Colon (tissue), 2 donors: ENCODE measurements around the gene BIRC3.

ENCODE experiments used
- FAIRE-seq: peaks from 2 replicates; lab custom pipeline; 2012; peaks lifted over from hg19 to GRCh38; lab: Jason Lieb, UNC
- donor health status: control.
- donor health status: control.

Gene BIRC3

DNA sequence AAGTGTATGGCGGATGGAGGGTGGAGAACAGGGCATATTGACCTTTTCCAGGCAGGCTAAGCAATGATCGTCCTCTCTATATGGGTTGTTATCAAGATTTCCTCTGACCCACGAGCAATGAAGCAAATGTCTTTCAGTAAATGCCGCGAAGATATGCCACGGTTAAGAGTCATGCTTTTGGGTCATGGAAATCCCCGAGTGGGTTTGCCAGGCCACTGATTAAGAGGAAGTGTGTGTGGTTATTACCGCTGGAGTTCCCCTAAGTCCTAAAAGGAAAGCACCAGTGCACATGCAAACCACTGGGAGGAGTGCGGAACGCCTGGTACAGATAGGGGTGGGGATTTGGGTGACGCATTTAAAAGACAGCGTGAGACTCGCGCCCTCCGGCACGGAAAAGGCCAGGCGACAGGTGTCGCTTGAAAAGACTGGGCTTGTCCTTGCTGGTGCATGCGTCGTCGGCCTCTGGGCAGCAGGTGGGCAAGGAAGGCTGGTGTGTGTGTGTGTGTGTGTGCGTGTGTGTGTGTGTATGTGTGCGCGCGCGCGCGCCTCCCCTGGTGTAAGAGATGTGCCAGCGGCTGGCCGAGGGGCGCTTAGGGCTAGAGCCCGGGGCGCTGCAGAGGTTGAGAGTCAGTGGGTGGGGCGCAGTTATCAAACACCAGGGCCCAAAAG, at the start of gene BIRC3:
Gene BIRC3, plus strand, starts transcription at position 386 of the 669 bp plus-strand sequence. CDS start 7,026 bp downstream, outside the sequence.
- FAIRE-seq, result peak; percentile 79

DNA sequence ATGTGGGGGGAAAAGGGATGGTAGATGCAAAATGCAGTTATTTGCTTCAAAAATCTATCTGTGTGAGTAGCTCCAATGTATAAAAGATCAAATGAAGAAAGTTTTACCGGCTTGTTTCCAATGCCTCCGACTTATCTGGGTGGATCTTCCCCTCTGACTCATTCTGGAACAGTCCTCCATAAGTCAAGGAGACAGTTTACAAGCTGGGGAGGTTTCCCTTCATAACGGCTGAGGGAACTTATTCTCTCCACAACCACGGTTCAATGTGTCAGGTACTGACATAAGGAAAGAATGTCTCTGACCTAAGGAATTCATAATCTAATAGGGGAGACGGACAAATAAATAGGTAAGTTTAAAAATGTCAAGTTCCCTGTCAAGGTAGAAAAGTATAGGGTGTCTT, 49.7 kb upstream of the BIRC3 start:
- no peak for FAIRE-seq

DNA sequence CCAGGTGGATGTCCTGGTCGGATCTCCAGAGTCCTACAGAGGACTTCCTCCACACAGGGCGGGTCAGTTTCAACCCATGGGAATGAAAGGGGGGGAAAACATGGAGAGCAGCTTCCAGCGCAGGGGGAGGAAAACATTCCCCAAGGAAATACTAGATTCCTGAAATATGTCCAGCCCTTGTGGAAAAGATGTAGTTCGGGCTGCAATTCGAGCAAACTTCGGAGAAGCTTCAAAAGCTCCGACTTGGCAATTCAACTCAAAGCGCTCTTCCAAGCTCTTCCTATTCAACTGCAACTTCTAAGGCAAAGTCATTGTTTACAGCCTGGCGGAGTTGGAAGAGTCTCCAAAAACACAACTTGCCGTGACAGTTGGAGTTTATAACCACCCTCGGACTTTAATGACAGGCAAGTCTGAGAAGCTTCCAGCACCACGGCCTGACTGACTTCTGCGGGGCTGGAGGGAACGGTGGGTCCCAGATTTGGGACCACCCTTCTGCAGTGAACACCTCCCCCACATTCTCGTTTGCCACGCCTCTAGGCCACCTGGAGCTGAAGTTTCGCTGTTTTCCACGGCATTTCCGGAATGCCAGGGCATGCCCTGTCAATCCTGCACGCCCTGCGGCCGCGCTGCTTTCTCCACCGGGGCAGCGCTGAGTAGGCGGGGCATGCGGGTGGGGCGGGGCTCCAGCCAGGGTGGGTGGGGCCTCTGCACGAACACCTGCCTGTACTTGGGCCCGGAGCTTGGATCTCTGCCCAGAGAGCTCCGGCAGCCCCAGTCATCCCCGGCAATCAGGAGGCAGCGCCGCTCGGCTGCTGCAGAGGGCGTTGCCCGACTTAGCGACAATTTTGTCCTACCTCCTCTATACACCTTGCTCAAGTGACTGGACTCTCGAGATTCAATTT, 49.0 kb upstream of the BIRC3 start:
- FAIRE-seq, result no peak

DNA sequence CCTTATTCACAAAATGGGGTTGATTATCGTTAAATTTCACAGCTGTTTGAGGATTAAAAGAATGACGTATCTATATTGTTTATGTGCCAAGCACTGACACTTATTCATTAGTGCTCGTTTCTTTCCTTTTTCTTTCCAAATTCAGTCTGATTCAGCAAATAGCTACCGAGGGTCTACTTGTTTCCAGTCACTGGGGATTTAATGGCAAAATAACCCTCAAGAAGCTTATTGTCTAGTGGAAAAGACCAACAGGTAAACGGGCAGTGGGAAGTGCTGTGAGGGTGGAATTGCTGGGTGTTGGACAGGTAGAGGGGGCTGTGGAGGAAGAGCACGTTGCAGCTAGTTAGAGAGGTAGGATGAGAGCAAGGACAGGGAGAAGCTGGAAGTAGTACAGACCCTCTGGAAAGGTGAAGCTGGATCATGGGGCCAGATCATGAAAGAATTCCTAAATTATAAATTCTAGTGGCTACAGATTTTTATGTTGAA, 48.3 kb upstream of the BIRC3 start:
- FAIRE-seq, result no peak

DNA sequence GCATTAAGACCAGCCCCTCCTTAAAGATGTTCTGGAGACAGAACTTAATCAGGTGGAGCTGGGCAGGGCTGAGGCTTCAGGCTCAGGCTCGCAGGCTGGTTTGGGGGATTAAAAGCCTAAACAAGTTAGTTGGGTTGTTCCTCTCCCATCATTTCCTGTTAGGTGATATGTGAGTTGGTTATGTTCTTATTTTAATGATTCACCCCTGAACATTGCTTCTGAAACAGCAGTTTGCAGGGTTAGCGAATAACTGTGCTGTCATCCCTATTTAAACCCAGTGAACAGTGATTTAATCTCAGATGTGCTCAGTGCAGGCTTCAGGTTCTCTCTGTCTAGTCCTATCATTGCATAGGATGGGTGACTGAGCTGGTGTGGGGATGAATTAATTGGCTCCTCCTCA, 47.4 kb upstream of the BIRC3 start:
- no peak for FAIRE-seq

DNA sequence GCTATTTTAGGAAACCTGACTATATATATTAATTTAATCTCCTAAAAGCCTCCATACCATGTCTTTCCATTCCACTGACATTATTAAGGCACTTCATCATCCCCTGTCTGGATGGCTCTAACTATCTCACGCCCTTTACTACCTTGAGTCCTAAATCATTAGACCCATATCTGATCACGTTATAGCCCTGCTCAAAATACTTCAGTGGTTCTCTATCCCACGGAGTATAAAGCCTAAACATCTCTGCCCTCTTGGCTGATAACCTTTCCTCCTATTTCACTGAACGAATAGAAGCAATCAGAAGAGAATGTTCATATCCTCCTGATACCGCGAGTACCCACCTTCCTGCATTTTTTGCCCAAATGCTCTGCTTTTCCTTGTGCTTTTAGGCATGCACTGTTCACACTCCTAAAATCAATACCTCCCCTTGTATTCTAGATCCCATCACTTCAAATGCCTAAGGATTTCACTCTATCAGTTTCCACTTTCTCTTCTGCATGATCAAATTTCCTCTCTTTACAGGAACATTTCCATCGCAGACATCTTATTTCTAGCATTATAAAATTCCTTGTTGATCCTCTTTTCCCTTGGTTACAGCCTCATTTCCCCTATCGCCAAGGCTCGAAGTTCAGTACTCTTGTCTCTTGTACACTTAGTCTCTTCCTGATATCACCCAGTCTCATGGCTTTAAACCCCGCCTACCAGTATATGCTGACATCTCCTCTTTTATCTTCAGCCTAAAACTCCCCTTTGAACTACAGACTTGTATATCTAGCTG, 45.0 kb upstream of the BIRC3 start:
- no peak for FAIRE-seq

DNA sequence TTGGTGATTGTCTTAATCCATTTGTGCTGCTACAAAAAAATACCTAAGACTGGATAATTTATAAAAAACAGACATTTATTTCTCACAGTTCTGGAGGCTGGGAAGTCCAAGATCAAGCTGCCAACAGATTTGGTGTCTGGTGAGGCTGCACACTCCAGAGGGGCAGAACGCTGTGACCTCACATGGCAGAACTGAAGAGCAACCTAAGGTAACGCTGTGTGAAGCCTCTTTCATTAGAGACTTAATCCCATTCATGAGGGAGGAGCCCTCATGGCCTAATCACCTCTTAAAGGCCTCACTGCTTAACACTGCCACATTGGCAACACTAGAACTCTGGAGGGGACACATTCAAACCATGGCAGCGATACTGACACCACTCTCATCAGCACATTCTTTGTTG, 42.7 kb upstream of the BIRC3 start:
- no peak for FAIRE-seq

DNA sequence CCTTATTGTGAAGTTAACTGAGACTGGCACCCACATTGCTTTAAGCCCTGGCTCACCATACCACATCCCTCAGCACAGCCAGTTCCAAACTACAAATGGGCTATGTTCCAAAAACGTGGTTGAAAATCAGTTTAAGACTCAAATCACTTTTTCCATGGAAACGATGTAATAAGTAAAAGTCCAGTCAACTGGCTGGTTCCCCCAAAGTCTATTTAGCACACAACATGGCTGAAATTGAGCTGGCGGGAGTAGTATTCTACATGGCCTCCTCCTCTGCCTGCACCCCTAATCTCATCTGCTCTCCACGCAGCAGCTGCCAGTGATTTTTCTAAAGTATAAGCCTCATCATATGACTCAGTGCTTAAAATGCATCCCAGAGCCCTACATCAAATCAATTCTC, 40.9 kb upstream of the BIRC3 start:
- no peak for FAIRE-seq

DNA sequence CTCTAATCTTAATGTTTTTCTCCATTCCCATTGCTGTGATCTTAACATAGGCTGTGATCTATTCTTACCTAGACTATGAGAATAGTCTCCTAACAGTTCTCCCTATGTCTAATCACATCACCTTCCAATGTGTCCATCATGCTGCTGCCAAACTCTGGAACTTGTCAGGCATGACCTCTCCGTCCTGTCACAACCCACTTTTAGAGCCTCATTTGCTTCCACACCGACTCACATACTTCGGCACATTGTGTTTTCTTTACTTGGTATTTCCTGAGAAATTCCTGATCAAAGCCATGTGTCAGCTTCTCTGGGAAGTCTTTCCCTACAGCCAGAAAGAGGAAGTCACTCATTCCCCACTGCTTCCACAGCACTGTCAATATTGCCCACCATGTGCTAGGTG, 40.5 kb upstream of the BIRC3 start:
- FAIRE-seq, result no peak

DNA sequence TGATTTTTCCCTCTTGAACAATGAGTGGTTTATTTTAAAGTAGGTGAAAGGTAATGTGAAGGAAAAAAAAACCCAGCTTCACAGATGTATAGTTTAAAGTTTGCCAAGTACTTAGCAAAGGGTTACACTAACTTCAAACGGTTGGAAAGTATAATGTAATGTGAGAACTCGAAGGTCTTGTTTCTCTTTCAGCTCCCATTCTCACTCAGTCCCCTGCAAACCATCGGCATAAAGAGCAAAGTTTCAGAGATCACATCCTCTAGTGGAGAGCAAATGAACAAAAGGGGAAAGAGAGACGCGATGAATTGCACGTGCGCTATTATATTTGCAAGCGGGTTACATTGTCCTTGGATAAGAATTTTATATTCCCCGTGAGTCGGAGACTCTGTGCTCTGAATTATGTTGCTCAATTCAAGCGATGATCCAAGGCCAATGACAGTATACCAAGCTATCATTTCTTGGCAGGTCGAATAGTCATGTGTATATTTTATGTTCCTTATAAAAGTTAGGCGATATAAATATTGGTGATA, 37.6 kb upstream of the BIRC3 start:
- FAIRE-seq, result no peak

DNA sequence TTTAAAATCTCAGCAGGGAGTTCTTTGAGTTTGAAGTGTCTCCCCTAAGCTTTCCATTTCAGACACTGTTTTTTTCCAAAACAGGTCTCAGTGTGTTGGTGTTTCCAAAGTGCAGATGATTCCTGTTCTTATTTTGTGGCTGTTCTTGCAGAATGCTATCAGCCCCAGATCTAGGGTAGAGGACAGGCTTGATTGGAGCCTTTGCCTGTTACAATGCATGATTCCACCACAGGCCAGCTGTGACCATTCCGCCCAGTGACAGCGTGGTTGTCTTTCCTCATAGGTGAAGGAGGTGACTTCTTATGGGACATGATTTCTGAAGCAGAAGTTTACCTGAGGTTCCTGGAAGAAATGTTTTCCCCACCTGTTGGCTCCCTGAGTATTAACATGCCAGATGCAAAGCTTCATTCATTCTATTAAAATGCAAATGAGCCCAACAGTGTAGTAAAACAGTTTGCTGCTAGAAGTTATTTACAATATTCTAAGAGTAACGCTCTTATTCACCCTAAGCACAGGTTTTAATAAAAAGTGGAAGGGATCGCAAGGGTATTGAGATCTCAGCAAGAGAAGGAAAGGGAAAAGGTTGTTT, 36.9 kb upstream of the BIRC3 start:
- FAIRE-seq, result no peak

DNA sequence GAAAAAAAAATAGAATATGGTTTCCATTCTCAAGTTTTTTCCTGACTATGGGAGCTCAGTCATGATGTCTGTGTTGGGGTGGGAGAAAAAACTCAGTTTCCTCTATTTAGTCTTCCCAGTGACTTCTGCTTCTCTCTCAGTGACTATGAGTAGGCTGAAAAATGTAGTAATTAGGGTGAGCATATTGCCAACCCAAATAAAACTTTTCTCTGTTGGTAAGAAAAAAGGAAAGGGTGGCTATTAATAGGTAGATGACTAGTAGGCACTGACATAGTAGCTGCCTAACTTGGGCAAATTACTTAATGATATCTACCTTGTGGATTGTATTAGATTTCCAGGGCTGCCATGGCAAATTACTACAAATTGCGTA, 34.2 kb upstream of the BIRC3 start:
- FAIRE-seq, result no peak

DNA sequence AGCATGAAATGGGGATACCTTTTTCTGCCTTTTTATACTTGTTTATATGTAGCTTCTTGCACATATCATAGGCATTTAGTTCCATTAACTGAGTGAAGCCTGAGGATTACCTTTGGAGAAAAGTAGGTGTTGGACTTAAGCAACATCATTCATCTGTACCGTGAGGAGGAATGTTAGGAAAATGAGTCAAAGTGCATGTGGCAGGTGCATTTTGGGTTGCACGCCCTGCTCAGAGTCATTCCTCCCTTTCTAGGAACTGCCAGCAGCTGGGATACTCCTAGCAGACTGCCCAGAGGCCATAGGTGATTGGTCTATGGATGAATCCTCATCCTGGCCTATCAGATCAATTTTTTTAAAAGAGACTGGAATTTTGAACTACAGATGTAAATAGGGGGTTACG, 33.3 kb upstream of the BIRC3 start:
- no peak for FAIRE-seq

DNA sequence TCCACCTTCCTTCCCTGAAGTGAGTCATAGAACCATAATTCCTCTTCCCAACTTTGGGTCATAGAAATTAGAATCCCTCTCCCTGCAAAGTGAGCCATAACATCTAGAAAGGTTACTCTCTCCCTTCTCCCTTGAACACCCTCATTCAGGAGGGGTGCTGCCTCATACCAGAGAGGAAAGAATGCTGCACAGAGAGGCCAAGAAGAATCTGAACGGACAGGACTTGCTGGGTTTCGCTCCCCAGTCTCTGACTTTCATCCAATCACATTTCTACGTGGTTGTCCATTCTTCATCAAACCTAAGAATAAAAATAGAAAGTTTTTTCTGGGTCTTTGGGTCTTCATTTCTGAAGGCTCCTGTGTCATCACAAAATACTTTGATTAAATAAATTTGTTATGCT, 31.0 kb upstream of the BIRC3 start:
- no peak for FAIRE-seq

DNA sequence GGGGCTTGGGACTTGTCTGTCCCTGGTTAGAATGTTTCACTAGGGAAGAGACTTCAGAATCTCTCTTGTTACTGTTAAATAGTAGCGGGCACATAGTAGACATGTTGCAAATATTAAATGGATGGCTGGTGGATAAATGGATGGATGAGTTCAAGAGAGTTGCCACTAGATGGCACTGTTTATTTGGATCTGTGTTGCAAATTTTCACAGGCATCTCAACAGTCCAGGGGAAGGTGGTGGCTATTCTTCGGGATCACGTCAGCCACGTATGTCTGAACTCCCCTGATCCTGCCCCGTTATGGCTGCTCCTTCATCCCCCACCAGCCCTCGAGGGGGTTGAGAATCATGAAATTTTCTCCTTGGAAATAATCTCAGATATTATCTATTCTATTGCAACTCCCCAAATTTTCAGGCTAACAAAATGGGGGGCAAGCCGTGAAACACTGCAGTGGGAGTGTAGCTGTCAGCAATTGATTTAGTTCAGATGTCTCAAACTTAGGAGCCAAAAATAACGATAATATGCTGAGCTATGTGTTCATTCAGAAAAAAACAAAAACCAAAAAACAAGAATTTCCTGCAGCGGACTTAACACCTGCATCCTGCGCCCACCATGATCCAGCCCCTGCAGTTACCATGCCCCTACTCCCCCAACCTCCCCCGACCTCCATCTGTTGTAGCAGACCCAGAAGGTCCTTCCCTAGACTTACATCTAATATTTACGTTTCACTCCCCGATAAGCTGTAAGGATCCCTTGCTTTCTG, 29.1 kb upstream of the BIRC3 start:
- no peak for FAIRE-seq

DNA sequence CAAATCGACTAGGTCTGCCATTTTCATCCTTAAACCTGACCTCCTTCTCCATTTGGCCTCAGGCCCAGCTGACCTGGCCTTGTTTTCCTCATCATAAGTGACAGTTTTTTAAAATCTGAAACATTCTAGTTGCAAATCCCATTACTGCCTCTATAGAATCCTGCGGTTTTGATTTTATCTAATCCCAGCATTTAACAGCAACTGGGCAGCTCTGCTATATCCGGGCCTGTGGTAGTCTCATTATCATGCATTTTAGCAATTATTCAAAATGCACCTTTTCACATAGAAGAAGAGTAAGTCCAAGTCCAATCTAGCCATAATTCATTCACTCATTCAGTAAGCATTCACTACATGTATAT, 28.6 kb upstream of the BIRC3 start:
- no peak for FAIRE-seq

DNA sequence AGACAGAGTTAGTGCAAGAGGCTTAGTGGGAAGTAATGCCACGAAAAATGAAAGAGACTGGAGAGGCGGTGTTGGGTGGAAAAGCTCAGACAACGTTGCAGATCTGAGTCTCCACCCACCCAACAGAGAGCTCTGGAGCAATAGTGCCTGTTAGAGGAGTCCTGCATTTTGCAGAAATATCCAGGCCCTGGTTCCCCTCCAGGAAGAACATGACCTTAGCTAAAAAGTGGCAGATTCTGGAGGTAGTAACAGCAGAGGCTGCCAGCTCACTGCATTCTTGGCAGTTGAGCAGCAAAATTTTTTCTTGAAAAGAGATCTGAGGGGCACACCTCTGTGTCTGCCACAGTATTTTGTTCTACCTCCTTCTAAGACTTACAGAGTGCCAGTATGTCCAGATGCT, 27.7 kb upstream of the BIRC3 start:
- no peak for FAIRE-seq

DNA sequence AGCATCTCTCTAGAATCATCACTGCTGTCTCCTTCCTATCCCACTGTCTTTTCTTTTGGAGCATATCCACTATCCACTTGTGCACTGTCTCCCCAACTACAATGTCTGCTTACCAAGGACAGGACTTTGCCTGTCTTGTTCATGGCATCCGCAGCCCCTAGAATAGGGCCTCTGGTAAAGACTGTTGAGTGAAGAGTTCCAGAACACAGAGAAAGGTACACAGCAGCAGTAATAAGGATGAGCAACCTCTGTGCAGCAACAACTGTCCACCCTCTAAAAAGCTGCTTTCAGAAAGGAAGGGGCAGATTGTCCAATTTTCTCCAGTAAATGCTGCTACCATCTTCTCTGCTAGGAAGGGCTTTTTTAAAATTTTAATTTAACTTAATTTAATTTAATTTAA, 25.5 kb upstream of the BIRC3 start:
- no peak for FAIRE-seq

DNA sequence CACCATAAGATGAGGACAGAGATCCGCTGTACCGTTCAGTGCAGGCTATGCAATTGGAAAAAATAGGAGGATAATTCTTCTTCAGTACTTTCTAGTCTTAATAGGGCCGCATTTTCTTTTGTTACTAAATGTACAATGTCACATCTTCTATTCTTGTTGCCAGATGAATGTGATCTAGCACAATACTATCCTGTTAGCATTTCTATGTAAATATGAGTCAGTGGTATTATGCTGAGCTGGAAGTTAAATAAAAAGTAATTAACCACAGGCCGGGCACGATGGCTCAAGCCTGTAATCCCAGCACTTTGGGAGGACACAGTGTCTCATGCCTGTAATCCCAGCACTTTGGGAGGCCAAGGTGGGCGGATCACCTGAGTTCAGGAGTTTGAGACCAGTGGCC, 24.4 kb upstream of the BIRC3 start:
- no peak for FAIRE-seq

DNA sequence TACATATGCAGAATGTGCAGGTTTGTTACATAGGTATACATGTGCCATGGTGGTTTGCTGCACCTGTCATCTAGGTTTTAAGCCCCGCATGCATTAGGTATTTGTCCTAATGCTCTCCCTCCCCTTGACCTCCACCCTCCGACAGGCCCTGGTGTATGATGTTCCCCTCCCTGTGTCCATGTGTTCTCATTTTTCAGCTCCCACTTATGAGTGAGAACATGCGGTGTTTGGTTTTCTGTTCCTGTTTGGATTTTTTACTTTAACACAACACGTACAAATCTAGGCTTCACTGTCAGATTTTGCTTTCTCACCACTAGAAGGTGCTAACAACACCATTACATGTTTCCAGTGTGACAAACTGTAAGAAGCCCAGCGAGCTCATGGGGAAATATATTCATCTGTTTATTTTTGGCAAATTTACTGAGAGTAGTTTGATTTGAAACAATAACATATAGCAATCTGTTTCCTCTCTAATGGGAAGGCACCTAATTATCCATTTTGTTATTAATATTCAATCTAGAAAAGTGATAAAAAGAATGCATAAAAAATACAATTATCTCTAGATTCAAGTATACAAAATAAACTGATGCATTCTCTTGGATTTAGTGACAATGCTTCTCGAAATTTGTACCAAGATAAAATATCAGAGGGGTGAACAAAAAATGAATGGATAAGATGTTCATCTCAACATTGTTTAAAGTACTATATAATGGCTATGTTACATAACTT, 23.2 kb upstream of the BIRC3 start:
- FAIRE-seq, result no peak

DNA sequence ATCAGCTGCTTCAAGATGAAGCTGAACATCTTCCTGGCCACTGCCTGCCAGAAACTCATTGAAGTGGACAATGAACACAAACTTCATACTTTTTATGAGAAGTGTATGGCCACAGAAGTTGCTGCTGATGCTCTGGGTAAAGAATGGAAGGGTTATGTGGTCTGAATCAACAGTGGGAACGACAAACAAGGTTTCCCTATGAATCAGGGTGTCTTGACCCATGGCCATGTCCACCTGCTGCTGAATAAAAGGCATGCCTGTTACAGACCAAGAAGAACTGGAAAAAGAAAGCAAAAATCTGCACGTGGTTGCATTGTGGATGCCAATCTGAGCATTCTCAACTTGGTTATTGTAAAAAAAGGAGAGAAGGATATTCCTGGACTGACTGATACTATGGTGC, 22.2 kb upstream of the BIRC3 start:
- FAIRE-seq, result no peak
